GM18909 (cell line): Measurements from ENCODE around the gene GJD3.

Source experiments
- ATAC-seq: cut with Tn5 transposase; IDR thresholded peaks from one replicate; pipeline ENCODE4 v1.9.1; 2021; ENCODE audit warnings: mild to moderate bottlenecking; ENCODE audit not compliant: unreplicated experiment, poor library complexity

Gene GJD3

GRCh38 chr17:40343219-40344119 is 21.1 kb downstream of the GJD3 start:
- no peak for ATAC-seq

GRCh38 chr17:40342504-40343218 is 21.9 kb downstream of the GJD3 start:
- no peak for ATAC-seq

GRCh38 chr17:40341808-40342503 is 22.6 kb downstream of the GJD3 start:
- no peak for ATAC-seq

- ATAC-seq, result peak; percentile 63
These were observed 23.4 kb downstream of the GJD3 start for GRCh38 chr17:40340880-40341807.

GRCh38 chr17:40340327-40340726 is 24.2 kb downstream of the GJD3 start:
- ATAC-seq, result no peak

GRCh38 chr17:40338941-40339649 is 25.4 kb downstream of the GJD3 start:
- no peak for ATAC-seq

- no peak for ATAC-seq
These were observed 26.5 kb downstream of the GJD3 start for GRCh38 chr17:40338058-40338457.

GRCh38 chr17:40337351-40337750 is 27.2 kb downstream of the GJD3 start:
- no peak for ATAC-seq

- ATAC-seq, result no peak
These were observed 28.9 kb downstream of the GJD3 start for GRCh38 chr17:40335620-40336019.

GRCh38 chr17:40333781-40334448 is 30.6 kb downstream of the GJD3 start:
- ATAC-seq, result no peak

GRCh38 chr17:40331743-40332641 is 32.5 kb downstream of the GJD3 start:
- ATAC-seq, result no peak

GRCh38 chr17:40330850-40331470 is 33.6 kb downstream of the GJD3 start:
- no peak for ATAC-seq

GRCh38 chr17:40329839-40330794 is 34.4 kb downstream of the GJD3 start:
- no peak for ATAC-seq

GRCh38 chr17:40328386-40328766 is 36.2 kb downstream of the GJD3 start:
- no peak for ATAC-seq

GRCh38 chr17:40327735-40328385 is 36.7 kb downstream of the GJD3 start:
- no peak for ATAC-seq

GRCh38 chr17:40327244-40327729 is 37.2 kb downstream of the GJD3 start:
- no peak for ATAC-seq
